H1 (cell line): ENCODE measurements around the gene DISC1. TPM values are rescaled to one million over a fixed set of nuclear protein-coding genes. Genes with fewer than 3 reads are reported as not detected.
A peak's percentile ranks its signal among the peaks of the same experiment; 100 is the strongest.

ENCODE experiments used
- ASH2L ChIP-seq: fragments of 200-600, 300-600 bp; sonication (generic); IDR thresholded peaks from one replicate; pipeline ENCODE4 v1.7.1; 2017; ENCODE audit warnings: low read length
- ATF3 ChIP-seq: IDR thresholded peaks from 2 replicates; pipeline ENCODE4 v1.6.1; 2011; ENCODE audit warnings: low read depth, mild to moderate bottlenecking, low read length; ENCODE audit not compliant: insufficient read depth
- BCL11A ChIP-seq, 2 experiments: IDR thresholded peaks; one replicate each; pipeline ENCODE4 v1.6.1; 2011; ENCODE audit warnings: low read depth in 2 of 2, low read length in 2 of 2, mild to moderate bottlenecking in 2 of 2
- CBX8 ChIP-seq: fragments of 300-800, 300-1000 bp; sonication (generic); IDR thresholded peaks from 2 replicates; pipeline ENCODE4 v1.7.1; 2016; ENCODE audit warnings: low read depth, low read length, borderline replicate concordance
- CEBPB ChIP-seq: IDR thresholded peaks from 2 replicates; pipeline ENCODE4 v1.6.1; 2012; ENCODE audit warnings: low read depth, low read length
- CHD2 ChIP-seq: IDR thresholded peaks from 2 replicates; pipeline ENCODE4 v1.6.1; 2012; ENCODE audit warnings: low read length, improper control_type of control experiment
- CTCF ChIP-seq, 3 experiments: IDR thresholded peaks; 1 replicate in 2 of 3; 2 replicates in 1 of 3; pipeline versions ENCODE4 v1.5.1 to v1.6.1; 2011; ENCODE audit warnings: low read length in 3 of 3, mild to moderate bottlenecking in 3 of 3, inconsistent platforms in 2 of 3, low read depth in 1 of 3, moderate library complexity in 1 of 3; ENCODE audit not compliant: insufficient read depth in 1 of 3; ENCODE audit errors: control extremely low read depth in 1 of 3
- EZH2 ChIP-seq: fragments of 200-600 bp; sonication (generic); IDR thresholded peaks from 2 replicates; pipeline ENCODE4 v1.7.1; 2012; ENCODE audit warnings: low read depth, mild to moderate bottlenecking, moderate library complexity, low read length, inconsistent platforms; ENCODE audit not compliant: severe bottlenecking
- FOSL1 ChIP-seq: IDR thresholded peaks from 2 replicates; pipeline ENCODE4 v1.6.1; 2011; ENCODE audit warnings: mild to moderate bottlenecking, low read depth, low read length, moderate library complexity; ENCODE audit not compliant: insufficient read depth
- GABPA ChIP-seq: IDR thresholded peaks from 2 replicates; pipeline ENCODE4 v1.6.1; 2011; ENCODE audit warnings: mild to moderate bottlenecking, low read length, moderate library complexity, borderline replicate concordance; ENCODE audit not compliant: insufficient read depth
- KDM4A ChIP-seq: IDR thresholded peaks from one replicate; pipeline ENCODE4 v1.7.1; 2012; ENCODE audit warnings: low read depth, mild to moderate bottlenecking, moderate library complexity, low read length, inconsistent platforms; ENCODE audit not compliant: severe bottlenecking
- MAFK ChIP-seq: IDR thresholded peaks from 2 replicates; pipeline ENCODE4 v1.6.1; 2012; ENCODE audit warnings: low read depth, mild to moderate bottlenecking, improper control_type of control experiment, low read length
- POU5F1 ChIP-seq: IDR thresholded peaks from 2 replicates; pipeline ENCODE4 v1.6.1; 2011; ENCODE audit warnings: low read depth, mild to moderate bottlenecking, low read length, moderate library complexity
- RAD21 ChIP-seq, 2 experiments: IDR thresholded peaks in 1 of 2; conservative IDR thresholded peaks in 1 of 2; 2 replicates each; pipeline ENCODE4 v1.6.1; 2011; ENCODE audit warnings: low read depth in 2 of 2, low read length in 2 of 2, improper control_type of control experiment in 1 of 2, inconsistent platforms in 1 of 2, mild to moderate bottlenecking in 1 of 2, moderate library complexity in 1 of 2
- RFX5 ChIP-seq: IDR thresholded peaks from 2 replicates; pipeline ENCODE4 v1.6.1; 2011; ENCODE audit warnings: low read depth, low read length, improper control_type of control experiment, borderline replicate concordance
- RXRA ChIP-seq: IDR thresholded peaks from 2 replicates; pipeline ENCODE4 v1.6.1; 2011; ENCODE audit warnings: low read depth, mild to moderate bottlenecking, low read length, moderate library complexity; ENCODE audit not compliant: insufficient read depth
- SIRT6 ChIP-seq: IDR thresholded peaks from one replicate; pipeline ENCODE4 v1.7.1; 2012; ENCODE audit warnings: low read length, inconsistent platforms
- TAF1 ChIP-seq: IDR thresholded peaks from 2 replicates; pipeline ENCODE4 v1.6.1; 2011; ENCODE audit warnings: mild to moderate bottlenecking, low read depth, low read length
- TAF7 ChIP-seq: optimal IDR thresholded peaks from 2 replicates; pipeline ENCODE3; 2011; ENCODE audit warnings: low read depth, mild to moderate bottlenecking, inconsistent platforms, low read length, moderate library complexity, borderline replicate concordance
- TCF12 ChIP-seq: IDR thresholded peaks from 2 replicates; pipeline ENCODE4 v1.6.1; 2011; ENCODE audit warnings: low read depth, mild to moderate bottlenecking, low read length
- TEAD4 ChIP-seq: IDR thresholded peaks from 2 replicates; pipeline ENCODE4 v1.6.1; 2012; ENCODE audit warnings: low read depth, low read length, inconsistent platforms, mixed read lengths
- YY1 ChIP-seq: IDR thresholded peaks from 2 replicates; pipeline ENCODE4 v1.6.1; 2011; ENCODE audit warnings: low read depth, mild to moderate bottlenecking, low read length
- polyA plus RNA-seq, 7 experiments: library from polyadenylated mRNA; depleted of rRNA in 3 of 7; stranded (reverse) in 5 of 7; unstranded in 2 of 7; fragments of >200 nt in 5 of 7; fragments of 200-250 nt in 2 of 7; gene quantifications; 1 replicate in 5 of 7; 2 replicates in 1 of 7; 4 replicates in 1 of 7; pipeline versions ENCODE4 v1.2.1 to v1.2.3, GENCODE V29; 2011 to 2013; ENCODE audit warnings: missing spikeins in 2 of 7, mixed read lengths in 2 of 7
- total RNA-seq: library from RNA; stranded (reverse); fragmentation: NEBNext Ultra II Directional; extraction: Animal tissue kit (Norgen Biotek cat#: 25700); gene quantifications from 2 replicates; pipeline ENCODE4 v1.2.1, GENCODE V29; 2021

Gene DISC1
- total and polyA plus RNA-seq, 2 of the 8 experiments (the other 6 are each of a cell fraction or from before 2014, with no cell fraction given), result 1.1 to 3.5 TPM

- TF ChIP-seq GABPA (no peak), RAD21 (IDR thresholded peaks at IDR 0.05 in 1 of 2, conservative IDR thresholded peaks at IDR 0.05 in 1 of 2; ENCODE audit: low read depth in 2 of 2, low read length in 2 of 2) (peak; percentile 80 to 81), RXRA (no peak), POU5F1 (no peak), TAF1 (no peak), CTCF (IDR thresholded peaks at IDR 0.05; ENCODE audit: control extremely low read depth in 1 of 3, insufficient read depth in 1 of 3, low read depth in 1 of 3, low read length in 3 of 3) (peak in 2 of 3 experiments; percentile 59 to 61; a peak in 3 of 4 replicates), YY1 (no peak), EZH2 (no peak), TCF12 (no peak), SIRT6 (no peak), ATF3 (no peak), TAF7 (no peak), RFX5 (no peak), FOSL1 (no peak), CEBPB (no peak), CBX8 (no peak), TEAD4 (no peak), ASH2L (no peak), KDM4A (peak; percentile 48), BCL11A (IDR thresholded peaks at IDR 0.05; ENCODE audit: low read depth in 2 of 2, low read length in 2 of 2) (no peak), MAFK (no peak), CHD2 (no peak)
These were observed 22.9 kb upstream of the DISC1 start (continued) for GRCh38 chr1:231603598-231604275.
